CD4-positive, alpha-beta T cell (primary cell): ENCODE results near the gene NUDT9. TPM values are rescaled to one million over a fixed set of nuclear protein-coding genes. Genes with fewer than 3 reads are reported as not detected.

ENCODE experiments used
- ATAC-seq: fragments of 200-7000 bp; cut with Tn5 transposase; one replicate; pipeline ENCODE4 v1.10.0; 2022; ENCODE audit warnings: mild to moderate bottlenecking; ENCODE audit not compliant: poor library complexity
- CTCF ChIA-PET: fragments of 350-600 bp; sonication (Branson Sonifier 250); formaldehyde crosslinking; loops from one replicate; lab custom pipeline; 2021; ENCODE audit warnings: antibody characterized with exemption, inconsistent platforms; lab: Charles Lee
- POLR2A ChIA-PET: fragments of 350-600 bp; sonication (Branson Sonifier 250); formaldehyde crosslinking; loops from one replicate; lab custom pipeline; 2021; ENCODE audit warnings: antibody characterized with exemption, inconsistent platforms; lab: Charles Lee
- DNase-seq, 14 experiments: peaks; one replicate each; pipeline ENCODE4 v3.0.0-alpha.2; 2013 to 2020; ENCODE audit warnings: mixed read lengths in 2 of 14
- H3K27ac ChIP-seq, 2 donors: one replicate each; pipeline versions ENCODE4 v1.5.1 to v1.7.0; 2013; ENCODE audit warnings: low read length in 2 of 2, low read depth in 1 of 2, mild to moderate bottlenecking in 1 of 2
- H3K27me3 ChIP-seq, 2 experiments: 1 replicate in 1 of 2; 2 replicates in 1 of 2; pipeline versions ENCODE4 v1.6.1 to v1.7.0; 2013; ENCODE audit warnings: low read length in 2 of 2, control low read depth in 1 of 2, mild to moderate bottlenecking in 1 of 2, moderate library complexity in 1 of 2; ENCODE audit not compliant: insufficient read depth in 2 of 2, control insufficient read depth in 1 of 2
- H3K36me3 ChIP-seq: one replicate; pipeline ENCODE4 v1.6.1; 2013; ENCODE audit warnings: low read length, control low read depth; ENCODE audit not compliant: insufficient read depth
- H3K4me1 ChIP-seq: one replicate; pipeline ENCODE4 v1.6.1; 2013; ENCODE audit warnings: low read length, control low read depth; ENCODE audit not compliant: insufficient read depth
- H3K4me3 ChIP-seq: one replicate; pipeline ENCODE4 v1.5.1; 2013; ENCODE audit warnings: mild to moderate bottlenecking, low read length, moderate library complexity
- H3K9me3 ChIP-seq, 2 experiments: 1 replicate in 1 of 2; 2 replicates in 1 of 2; pipeline versions ENCODE4 v1.6.1 to v1.7.0; 2013; ENCODE audit warnings: low read length in 2 of 2, mild to moderate bottlenecking in 2 of 2, control low read depth in 1 of 2, moderate library complexity in 1 of 2; ENCODE audit not compliant: control insufficient read depth in 1 of 2, insufficient read depth in 1 of 2
- H3K27ac Mint-ChIP-seq: one replicate; pipeline ENCODE4 v1.8.0; 2020; ENCODE audit warnings: mixed read lengths
- H3K27me3 Mint-ChIP-seq: one replicate; pipeline ENCODE4 v1.8.0; 2021; ENCODE audit warnings: mixed read lengths
- H3K36me3 Mint-ChIP-seq: one replicate; pipeline ENCODE4 v1.8.0; 2021; ENCODE audit warnings: low read depth, mixed read lengths
- H3K4me1 Mint-ChIP-seq: one replicate; pipeline ENCODE4 v1.8.0; 2021; ENCODE audit warnings: low read depth, mixed read lengths
- H3K4me3 Mint-ChIP-seq: one replicate; pipeline ENCODE4 v1.8.0; 2020; ENCODE audit warnings: mild to moderate bottlenecking, mixed read lengths
- H3K9me3 Mint-ChIP-seq: one replicate; pipeline ENCODE4 v1.8.0; 2020; ENCODE audit warnings: mixed read lengths
- intact Hi-C, 2 experiments: fragments of 100-400 bp; cut with DNase I in 1 of 2; cut with micrococcal nuclease in 1 of 2; formaldehyde crosslinking; loops; one replicate each; pipeline versions ENCODE4 v1.15.1 to v1.9.0; 2023 to 2025; cut with DNase I, micrococcal nuclease
- total RNA-seq, 174 experiments: library from RNA in 2 of 174; stranded (reverse) in 2 of 174; gene quantifications; one replicate each; pipeline ENCODE4 v1.2.3 and lab custom pipeline; 2021 to 2026
- TF ChIP-seq, protein P1 (sequence below): fragments of 200-600 bp; IDR thresholded peaks from one replicate; pipeline ENCODE4 v1.8.0; 2022; ENCODE audit warnings: antibody characterized with exemption, mild to moderate bottlenecking

NUDT9 gene
- total RNA-seq, 2 experiments from 2014 or later = 4.4 to 4.8 TPM

DNA sequence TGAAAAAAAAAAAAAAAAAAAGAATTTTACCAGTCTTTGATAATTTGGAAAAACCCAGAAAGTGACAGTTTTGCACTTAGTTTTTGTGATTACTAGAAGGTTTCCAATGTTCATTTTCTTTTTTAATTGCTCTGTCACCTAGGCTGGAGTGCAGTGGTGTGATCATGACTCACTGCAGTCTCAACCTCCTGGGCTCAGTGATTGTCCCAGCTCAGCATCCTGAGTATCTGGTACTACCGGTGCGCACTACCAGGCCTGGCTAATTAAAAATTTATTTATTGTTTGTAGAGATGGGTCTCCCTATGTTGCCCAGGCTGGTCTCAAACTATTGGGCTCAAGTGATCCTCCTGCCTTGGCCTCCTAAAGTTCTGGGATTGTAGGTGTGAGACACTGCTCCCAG lies 3.3 kb downstream of the NUDT9 start:
- Histone ChIP-seq H3K4me3 (no peak overlapping the region), H3K4me1 (peaks cover 31% of the 10 kb centered on the region), H3K27ac (no peak overlapping the region), H3K36me3 (no peaks in the 10 kb centered on the region), H3K9me3 (no peaks in the 10 kb centered on the region), H3K27me3 (no peaks in the 10 kb centered on the region)
- Mint-ChIP-seq H3K27me3 (no peaks in the 10 kb centered on the region), H3K4me1 (peaks cover 77% of the 10 kb centered on the region), H3K27ac (peak overlapping the region; percentile 41), H3K9me3 (no peaks in the 10 kb centered on the region), H3K4me3 (no peak overlapping the region), H3K36me3 (peaks cover 14% of the 10 kb centered on the region)
- intact Hi-C loops = loop anchor here in 1 of 2 experiments (10.0 kb wide), 1 partner anchor 421 kb away; no protein-coding TSS in a partner anchor
- ATAC-seq (no peak), DNase-seq (no peak)
- POLR2A ChIA-PET = interaction anchor here (0.6 kb wide), 1 partner anchor 39 kb away, joined by 3 read pairs; no protein-coding TSS in a partner anchor
- TF ChIP-seq, protein P1, sequence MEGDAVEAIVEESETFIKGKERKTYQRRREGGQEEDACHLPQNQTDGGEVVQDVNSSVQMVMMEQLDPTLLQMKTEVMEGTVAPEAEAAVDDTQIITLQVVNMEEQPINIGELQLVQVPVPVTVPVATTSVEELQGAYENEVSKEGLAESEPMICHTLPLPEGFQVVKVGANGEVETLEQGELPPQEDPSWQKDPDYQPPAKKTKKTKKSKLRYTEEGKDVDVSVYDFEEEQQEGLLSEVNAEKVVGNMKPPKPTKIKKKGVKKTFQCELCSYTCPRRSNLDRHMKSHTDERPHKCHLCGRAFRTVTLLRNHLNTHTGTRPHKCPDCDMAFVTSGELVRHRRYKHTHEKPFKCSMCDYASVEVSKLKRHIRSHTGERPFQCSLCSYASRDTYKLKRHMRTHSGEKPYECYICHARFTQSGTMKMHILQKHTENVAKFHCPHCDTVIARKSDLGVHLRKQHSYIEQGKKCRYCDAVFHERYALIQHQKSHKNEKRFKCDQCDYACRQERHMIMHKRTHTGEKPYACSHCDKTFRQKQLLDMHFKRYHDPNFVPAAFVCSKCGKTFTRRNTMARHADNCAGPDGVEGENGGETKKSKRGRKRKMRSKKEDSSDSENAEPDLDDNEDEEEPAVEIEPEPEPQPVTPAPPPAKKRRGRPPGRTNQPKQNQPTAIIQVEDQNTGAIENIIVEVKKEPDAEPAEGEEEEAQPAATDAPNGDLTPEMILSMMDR = no peak
- CTCF ChIA-PET = interaction anchor here (0.5 kb wide), 1 partner anchor 25 kb away, joined by 3 read pairs; no protein-coding TSS in a partner anchor

GRCh38 chr4:87426865-87427517 lies 4.6 kb downstream of the NUDT9 start:
- Mint-ChIP-seq H3K27me3 (no peaks in the 10 kb centered on the region), H3K27ac (no peak overlapping the region), H3K9me3 (no peaks in the 10 kb centered on the region), H3K36me3 (peaks cover 14% of the 10 kb centered on the region), H3K4me1 (peaks cover 79% of the 10 kb centered on the region), H3K4me3 (peak overlapping the region; percentile 17)
- CTCF ChIA-PET = no interaction called here
- ATAC-seq (no peak), DNase-seq (no peak)
- Histone ChIP-seq H3K9me3 (no peaks in the 10 kb centered on the region), H3K4me1 (peaks cover 22% of the 10 kb centered on the region), H3K27me3 (no peaks in the 10 kb centered on the region), H3K36me3 (no peaks in the 10 kb centered on the region), H3K4me3 (no peak overlapping the region), H3K27ac (no peak overlapping the region)
- intact Hi-C loops = loop anchor here in 1 of 2 experiments (10.0 kb wide), 1 partner anchor 422 kb away; no protein-coding TSS in a partner anchor
- TF ChIP-seq, protein P1 = no peak
- POLR2A ChIA-PET = no interaction called here

DNA sequence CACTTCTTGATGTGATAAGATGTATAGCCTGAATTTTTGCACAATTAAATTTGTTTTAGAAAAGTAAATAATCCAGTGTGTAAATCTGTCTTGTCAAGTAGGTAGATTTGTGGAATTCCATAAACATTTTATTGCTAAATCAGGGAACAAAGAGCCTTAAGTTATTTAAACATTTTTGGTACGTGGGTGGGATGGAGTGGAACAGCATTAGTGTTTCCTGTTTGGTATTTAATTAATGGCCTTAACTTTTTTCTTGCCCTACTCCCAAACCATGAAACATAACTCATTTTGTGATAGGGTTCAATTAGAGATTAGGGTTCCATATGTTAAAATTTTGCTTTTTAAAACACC lies 5.1 kb downstream of the NUDT9 start:
- ATAC-seq (no peak), DNase-seq (no peak)
- Histone ChIP-seq H3K36me3 (no peaks in the 10 kb centered on the region), H3K4me1 (peaks cover 19% of the 10 kb centered on the region), H3K4me3 (no peak overlapping the region), H3K27ac (no peak overlapping the region), H3K9me3 (no peaks in the 10 kb centered on the region), H3K27me3 (no peaks in the 10 kb centered on the region)
- Mint-ChIP-seq H3K4me3 (peak overlapping the region; percentile 4), H3K27me3 (no peaks in the 10 kb centered on the region), H3K9me3 (no peaks in the 10 kb centered on the region), H3K4me1 (peaks cover 79% of the 10 kb centered on the region), H3K27ac (no peak overlapping the region), H3K36me3 (peaks cover 9% of the 10 kb centered on the region)
- TF ChIP-seq, protein P1 = no peak
- intact Hi-C loops = loop anchor here in 1 of 2 experiments (10.0 kb wide), 1 partner anchor 423 kb away; no protein-coding TSS in a partner anchor
- POLR2A ChIA-PET = no interaction called here
- CTCF ChIA-PET = no interaction called here
